NCI-H82 treated with DMSO at 0.1 percent for 48 hours (cell line): Measurements from ENCODE around the gene PCDHGC3.
A peak's percentile ranks its signal among the peaks of the same experiment; 100 is the strongest.

Experiments
- DNase-seq: peaks from one replicate; lab custom pipeline; 2025; ENCODE audit not compliant: unreplicated experiment; lab: John Stamatoyannopoulos, UW

Gene PCDHGC3

GRCh38 chr5:141484641-141485311, 9.0 kb downstream of the PCDHGC3 start, which contains the start of gene PCDHGC4:
Gene PCDHGC4 (plus strand): TSS chr5:141485030. CDS start chr5:141485174, 144 bp downstream.
- peak; percentile 31 for DNase-seq

GRCh38 chr5:141485321-141486055, 9.7 kb downstream of the PCDHGC3 start:
- no peak for DNase-seq

GRCh38 chr5:141486091-141486490, 10.3 kb downstream of the PCDHGC3 start:
- no peak for DNase-seq

GRCh38 chr5:141487131-141487530, 11.4 kb downstream of the PCDHGC3 start:
- no peak for DNase-seq

GRCh38 chr5:141488591-141489561, 13.1 kb downstream of the PCDHGC3 start, which contains the start of gene PCDHGC5:
Gene PCDHGC5 (plus strand): TSS chr5:141489081. CDS start chr5:141489241, 160 bp downstream.
- DNase-seq: no peak

GRCh38 chr5:141489841-141490240, 14.1 kb downstream of the PCDHGC3 start:
- no peak for DNase-seq

- no peak for DNase-seq
Measured at GRCh38 chr5:141490271-141490670, 14.5 kb downstream of the PCDHGC3 start.

- DNase-seq: no peak
Measured at GRCh38 chr5:141490771-141491170, 15.0 kb downstream of the PCDHGC3 start.

GRCh38 chr5:141491323-141492167, 15.8 kb downstream of the PCDHGC3 start:
- no peak for DNase-seq

GRCh38 chr5:141492168-141492885, 16.6 kb downstream of the PCDHGC3 start:
- no peak for DNase-seq

- DNase-seq: no peak
Measured at GRCh38 chr5:141493500-141494422, 18.0 kb downstream of the PCDHGC3 start.

GRCh38 chr5:141494761-141495452, 19.1 kb downstream of the PCDHGC3 start:
- DNase-seq: no peak

GRCh38 chr5:141495453-141495811, 19.7 kb downstream of the PCDHGC3 start:
- no peak for DNase-seq

GRCh38 chr5:141496038-141496437, 20.3 kb downstream of the PCDHGC3 start:
- DNase-seq: no peak

GRCh38 chr5:141501761-141502160, 26.0 kb downstream of the PCDHGC3 start:
- DNase-seq: no peak

GRCh38 chr5:141503681-141504080, 27.9 kb downstream of the PCDHGC3 start:
- no peak for DNase-seq

GRCh38 chr5:141504216-141504615, 28.4 kb downstream of the PCDHGC3 start:
- DNase-seq: no peak
